22Rv1 (cell line): Measurements from ENCODE around the gene DMRTB1.

Experiments used
- CTCF ChIP-seq: fragments of 450-650 bp; IDR thresholded peaks from 2 replicates; pipeline ENCODE4 v1.5.1; 2017; ENCODE audit warnings: mild to moderate bottlenecking
- ZFX ChIP-seq: fragments of 450-650 bp; IDR thresholded peaks from 2 replicates; pipeline ENCODE4 v1.6.1; 2017; ENCODE audit warnings: antibody characterized with exemption, borderline replicate concordance

DNA sequence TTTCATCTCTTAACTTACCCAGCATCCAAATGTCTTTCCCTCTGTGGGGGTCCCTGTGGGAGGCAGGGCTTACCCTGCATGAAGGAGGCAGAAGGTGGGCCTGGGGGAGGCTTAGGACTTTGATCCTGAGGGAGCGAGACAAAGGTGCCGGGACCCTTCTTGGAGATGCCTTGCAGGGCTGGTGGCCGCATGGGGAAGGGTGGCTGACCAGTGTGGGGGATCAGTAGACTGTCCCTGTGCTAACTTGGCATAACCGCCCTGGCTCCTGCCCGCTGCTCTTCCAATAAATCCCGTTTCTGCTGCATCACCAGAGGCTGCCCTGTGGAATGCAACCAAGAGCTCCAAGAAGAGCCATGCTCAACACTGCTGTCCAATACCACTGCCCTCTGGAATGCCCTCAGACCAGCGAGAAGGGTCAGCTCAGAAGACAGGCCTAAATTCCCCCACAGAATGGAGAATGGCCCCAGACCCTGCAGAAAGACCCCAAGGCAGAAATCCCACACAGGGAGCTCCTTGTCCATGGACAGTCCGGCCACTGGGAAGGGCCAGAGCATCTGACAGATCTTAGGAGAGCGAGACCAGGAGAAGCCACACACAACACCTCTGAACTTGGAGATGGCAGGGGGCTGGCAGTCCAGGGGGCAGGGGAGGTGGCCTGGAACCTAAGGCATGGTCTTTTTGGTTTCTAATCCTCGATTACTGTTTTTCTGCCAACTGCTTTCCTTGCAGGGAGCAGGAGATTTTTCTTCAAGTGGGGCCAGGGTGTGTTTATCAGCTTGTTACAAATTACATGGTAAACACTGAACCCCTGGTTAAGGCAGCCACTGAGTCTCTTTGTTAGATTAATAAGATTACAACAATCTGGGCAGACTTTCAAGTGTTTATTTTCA lies 46.7 kb upstream of the DMRTB1 start:
- TF ChIP-seq CTCF, result no peak
- no peak for TF ChIP-seq ZFX
